Cardiac fibroblast (primary cell): ENCODE measurements around the gene CD3D.

Experiments
- DNase-seq, 2 donors: peaks; one replicate each; pipeline versions ENCODE4 v3.0.0 to v3.0.0-alpha.2; 2010; ENCODE audit warnings: low read depth in 2 of 2
- H3K4me3 ChIP-seq, 2 donors: replicated peaks in 1 of 2; 1 replicate in 1 of 2; 2 replicates in 1 of 2; pipeline ENCODE4 v1.5.1; 2011; ENCODE audit warnings: low read depth in 2 of 2, low read length in 2 of 2, mild to moderate bottlenecking in 2 of 2, moderate library complexity in 1 of 2
- TF ChIP-seq, protein P1 (sequence below): IDR thresholded peaks from one replicate; pipeline ENCODE4 v1.5.1; 2011; ENCODE audit warnings: low read depth, mild to moderate bottlenecking, low read length, inconsistent platforms

CD3D gene

DNA sequence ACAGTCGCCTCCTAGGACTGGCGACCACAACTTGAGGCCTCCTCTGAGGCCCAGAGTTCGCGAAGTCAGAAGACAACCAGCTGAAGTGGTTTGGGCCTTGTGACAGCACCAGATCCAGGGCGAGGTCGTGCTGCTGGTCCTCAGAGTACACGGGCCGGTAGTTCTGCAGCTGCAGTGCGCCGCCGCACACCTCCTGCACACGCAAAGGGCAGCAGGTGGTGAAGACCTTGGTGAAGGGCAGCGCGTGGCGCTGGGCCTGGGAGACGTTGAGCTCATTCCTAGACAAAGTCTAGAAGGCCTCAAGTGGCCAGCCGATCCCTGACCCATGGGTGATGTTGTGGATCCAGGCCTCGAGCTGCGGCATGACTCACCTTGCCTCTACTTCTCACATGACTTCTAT lies 19.8 kb downstream of the CD3D start:
- TF ChIP-seq, protein P1, sequence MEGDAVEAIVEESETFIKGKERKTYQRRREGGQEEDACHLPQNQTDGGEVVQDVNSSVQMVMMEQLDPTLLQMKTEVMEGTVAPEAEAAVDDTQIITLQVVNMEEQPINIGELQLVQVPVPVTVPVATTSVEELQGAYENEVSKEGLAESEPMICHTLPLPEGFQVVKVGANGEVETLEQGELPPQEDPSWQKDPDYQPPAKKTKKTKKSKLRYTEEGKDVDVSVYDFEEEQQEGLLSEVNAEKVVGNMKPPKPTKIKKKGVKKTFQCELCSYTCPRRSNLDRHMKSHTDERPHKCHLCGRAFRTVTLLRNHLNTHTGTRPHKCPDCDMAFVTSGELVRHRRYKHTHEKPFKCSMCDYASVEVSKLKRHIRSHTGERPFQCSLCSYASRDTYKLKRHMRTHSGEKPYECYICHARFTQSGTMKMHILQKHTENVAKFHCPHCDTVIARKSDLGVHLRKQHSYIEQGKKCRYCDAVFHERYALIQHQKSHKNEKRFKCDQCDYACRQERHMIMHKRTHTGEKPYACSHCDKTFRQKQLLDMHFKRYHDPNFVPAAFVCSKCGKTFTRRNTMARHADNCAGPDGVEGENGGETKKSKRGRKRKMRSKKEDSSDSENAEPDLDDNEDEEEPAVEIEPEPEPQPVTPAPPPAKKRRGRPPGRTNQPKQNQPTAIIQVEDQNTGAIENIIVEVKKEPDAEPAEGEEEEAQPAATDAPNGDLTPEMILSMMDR, result no peak
- DNase-seq, result no peak
- no peak overlapping the region for H3K4me3 ChIP-seq

- DNase-seq, result no peak
- TF ChIP-seq, protein P1, result no peak
These were observed 21.0 kb downstream of the CD3D start for GRCh38 chr11:118321386-118322082.

DNA sequence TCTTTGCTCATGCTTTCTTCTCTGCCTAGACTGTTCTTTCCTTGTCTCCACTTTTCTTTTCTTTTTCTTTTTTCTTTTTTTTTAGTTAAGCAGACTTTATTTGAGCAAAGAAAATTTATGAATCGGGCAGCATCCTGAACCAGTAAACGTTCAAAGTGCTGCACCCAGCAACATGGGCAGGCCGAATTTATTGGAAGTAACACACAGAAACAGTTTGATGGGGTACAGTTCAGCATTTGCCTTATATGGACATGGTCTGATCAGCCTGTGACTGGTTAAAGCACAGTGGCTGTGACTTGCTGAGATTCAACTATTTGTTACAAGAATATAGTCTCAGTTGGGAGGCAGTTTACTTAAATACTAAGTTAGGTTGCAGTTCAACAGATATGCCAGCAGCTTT lies 22.0 kb downstream of the CD3D start:
- DNase-seq, result no peak
- no peak overlapping the region for H3K4me3 ChIP-seq
- TF ChIP-seq, protein P1, result no peak

More at GRCh38 chr11:118321386-118322082, 21.0 kb downstream of the CD3D start:
- H3K4me3 ChIP-seq, result no peak overlapping the region

DNA sequence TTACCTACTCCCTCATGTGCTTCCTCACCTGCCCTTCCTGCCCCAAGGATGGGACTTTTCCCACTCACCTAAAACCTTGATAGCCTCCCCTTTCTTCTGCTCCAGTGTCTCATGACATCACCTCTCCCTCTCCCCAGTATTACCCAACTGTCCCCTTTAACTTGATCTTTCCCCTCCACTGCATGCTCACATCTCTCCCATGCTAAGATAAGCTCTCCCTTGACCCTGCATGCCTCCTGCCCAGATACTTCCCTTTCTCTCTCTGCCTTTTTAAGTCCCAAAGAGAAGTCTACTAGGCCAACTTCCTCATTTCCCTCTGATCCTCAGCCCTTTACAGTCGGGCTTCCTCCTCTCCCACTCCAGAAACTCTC lies 23.2 kb downstream of the CD3D start:
- no peak overlapping the region for H3K4me3 ChIP-seq
- TF ChIP-seq, protein P1, result no peak
- no peak for DNase-seq

- DNase-seq, result no peak
- no peak overlapping the region for H3K4me3 ChIP-seq
- TF ChIP-seq, protein P1, result no peak
These were observed 23.7 kb downstream of the CD3D start for GRCh38 chr11:118318581-118319336.

GRCh38 chr11:118318124-118318523 lies 24.4 kb downstream of the CD3D start:
- no peak for DNase-seq
- TF ChIP-seq, protein P1, result no peak
- H3K4me3 ChIP-seq, result no peak overlapping the region
